Stimulated activated CD4-positive, alpha-beta T cell treated with anti-CD3 and anti-CD28 coated beads, Interleukin-4, amount 100 ng/mL, for 24 hours (primary cell): ENCODE data around the gene LYPD8.

Experiments used
- DNase-seq: peaks from one replicate; pipeline ENCODE4 v3.0.0-alpha.2; 2020

The LYPD8 gene

DNA sequence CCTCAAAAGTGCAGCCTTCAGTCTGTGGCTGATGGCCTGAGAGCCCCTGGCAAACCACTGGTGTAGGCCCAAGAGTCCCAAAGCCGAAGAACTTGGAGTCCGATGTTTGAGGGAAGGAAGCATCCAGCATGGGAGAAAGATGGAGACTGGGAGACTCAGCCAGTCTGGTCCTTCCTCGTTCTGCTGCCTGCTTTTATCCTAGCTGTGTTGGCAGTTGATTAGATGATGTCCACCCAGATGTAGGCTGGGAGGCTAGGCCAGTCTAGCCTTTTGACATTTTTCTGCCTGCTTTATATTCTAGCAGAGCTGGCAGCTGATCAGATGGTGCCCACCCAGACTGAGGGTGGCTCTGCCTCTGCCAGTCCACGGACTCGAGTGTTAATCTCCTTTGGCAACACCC lies 1.1 kb upstream of the LYPD8 start:
- DNase-seq, result no peak

DNA sequence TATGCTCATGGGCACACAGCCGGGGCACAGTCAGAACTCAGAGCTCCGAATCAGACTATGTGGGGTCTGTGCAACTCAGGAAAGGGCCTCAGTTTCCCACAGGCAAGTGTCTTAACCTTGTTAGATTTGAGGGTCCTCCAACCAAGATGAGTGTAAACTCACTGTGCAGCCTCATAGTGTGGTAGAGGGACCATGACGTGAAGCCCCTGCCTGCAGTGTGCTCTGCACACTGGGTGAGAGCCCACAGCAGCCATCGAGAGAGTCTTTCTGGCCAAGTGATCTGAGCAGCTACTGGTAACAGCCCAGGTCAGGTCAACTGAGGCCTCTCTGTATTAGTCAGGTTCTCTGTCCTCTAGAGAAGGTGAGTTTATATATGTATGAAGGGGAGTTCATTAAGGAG lies 592 bp upstream of the LYPD8 start:
- DNase-seq, result no peak

DNA sequence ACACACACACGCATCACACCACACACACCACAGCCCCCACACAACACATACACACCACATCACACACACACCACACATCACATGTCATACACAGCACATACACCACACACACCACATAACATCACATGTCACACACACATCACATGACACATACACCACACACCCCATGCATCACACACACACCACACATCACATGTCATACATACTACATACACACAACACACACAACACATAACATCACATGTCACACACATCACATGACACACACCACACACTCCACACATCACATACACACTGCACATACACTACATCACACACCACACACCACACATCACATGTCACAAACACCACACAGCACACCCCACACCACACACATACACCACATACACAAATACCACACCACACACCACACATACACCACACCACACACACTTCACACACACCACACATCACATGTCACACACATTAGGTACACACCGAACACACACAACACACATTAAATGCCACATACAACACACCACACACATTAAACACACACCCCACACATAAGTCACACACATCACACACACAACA lies 1.8 kb downstream of the LYPD8 start:
- DNase-seq, result no peak

DNA sequence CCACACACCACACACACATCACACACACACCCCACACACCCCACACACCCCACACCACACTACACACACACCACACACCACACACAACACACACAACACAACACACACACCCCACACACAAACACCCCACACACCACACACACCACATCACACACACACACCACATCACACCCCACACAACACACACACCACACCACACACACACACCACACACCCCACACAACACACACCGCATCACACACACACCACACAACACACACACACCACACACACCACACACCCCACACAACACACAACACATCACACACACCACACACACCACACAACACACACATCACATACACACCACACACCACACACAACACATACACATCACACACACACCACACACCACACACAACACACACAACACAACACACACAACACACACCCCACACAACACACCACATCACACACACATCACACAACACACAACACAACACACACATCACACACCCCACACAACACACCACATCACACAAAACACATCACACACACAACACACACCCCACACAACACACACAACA lies 2.4 kb downstream of the LYPD8 start:
- no peak for DNase-seq

DNA sequence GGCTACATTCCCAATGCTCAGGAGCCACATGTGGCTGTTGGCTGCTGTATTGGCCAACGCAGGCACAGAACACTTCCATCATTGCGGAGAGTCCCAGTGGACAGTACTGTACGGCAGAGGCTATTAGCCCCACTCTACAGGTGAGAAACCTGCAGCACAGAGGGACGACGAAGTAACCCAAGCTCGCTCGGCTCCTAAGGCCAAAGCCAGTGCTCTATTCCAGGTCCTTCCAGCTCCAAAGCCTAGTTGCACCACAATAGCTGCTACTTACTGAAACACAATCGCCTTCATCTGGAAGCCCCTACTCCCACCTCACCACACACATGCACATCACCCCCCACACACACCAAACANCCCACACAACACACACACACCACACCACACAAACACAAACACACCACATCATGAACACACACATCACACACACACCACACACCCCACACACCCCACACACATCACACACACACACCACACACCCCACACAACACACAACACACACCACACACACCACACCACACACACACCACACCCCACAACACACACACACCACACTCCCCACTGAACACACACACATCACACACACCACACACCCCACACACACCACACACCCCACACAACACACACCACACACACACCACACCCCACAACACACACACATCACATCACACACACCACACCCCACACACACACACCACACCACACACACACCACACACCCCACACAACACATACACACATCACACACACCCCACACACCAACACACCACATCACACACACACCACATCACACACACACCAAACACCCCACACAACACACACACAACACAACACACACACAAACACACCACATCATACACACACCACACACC lies 3.2 kb downstream of the LYPD8 start:
- no peak for DNase-seq

DNA sequence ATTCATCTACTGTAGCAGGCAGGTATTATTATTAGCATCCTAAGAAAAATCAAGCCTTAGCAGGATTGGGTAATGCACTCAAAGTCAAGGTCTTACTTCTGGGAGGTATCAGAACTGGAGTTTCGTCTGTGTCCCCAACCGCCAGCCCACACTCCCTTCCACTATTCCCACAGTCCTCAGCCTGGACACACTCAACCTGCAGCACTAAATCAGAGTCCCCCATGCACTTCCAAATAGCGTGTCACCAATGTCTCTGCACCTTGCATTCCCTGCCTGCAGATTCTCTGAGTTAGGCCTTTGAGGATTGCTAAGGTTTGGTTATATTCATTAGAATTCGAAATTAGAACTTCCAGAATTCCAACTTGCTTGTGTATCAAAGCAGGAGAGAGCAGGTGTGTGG lies 3.9 kb downstream of the LYPD8 start:
- no peak for DNase-seq

DNA sequence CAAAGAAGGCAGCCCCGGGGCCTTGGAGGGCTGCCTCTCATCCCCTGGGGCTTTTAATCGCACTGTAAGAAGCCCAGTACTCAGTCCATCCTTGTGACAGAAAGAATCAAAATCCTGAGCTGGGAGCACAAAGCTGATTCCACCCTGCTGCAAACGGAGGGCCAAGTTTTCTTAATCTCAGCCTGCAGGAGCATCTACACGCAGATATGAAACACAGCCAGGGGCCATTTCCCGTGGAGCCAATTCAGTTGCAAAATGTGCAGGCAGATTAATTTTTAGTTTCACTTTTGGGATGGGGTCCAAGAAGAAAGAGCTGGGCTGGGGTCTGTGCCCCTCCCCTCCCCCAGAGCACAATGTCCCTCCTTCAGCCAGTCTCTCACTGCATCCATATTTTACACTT lies 4.4 kb downstream of the LYPD8 start:
- DNase-seq, result no peak

DNA sequence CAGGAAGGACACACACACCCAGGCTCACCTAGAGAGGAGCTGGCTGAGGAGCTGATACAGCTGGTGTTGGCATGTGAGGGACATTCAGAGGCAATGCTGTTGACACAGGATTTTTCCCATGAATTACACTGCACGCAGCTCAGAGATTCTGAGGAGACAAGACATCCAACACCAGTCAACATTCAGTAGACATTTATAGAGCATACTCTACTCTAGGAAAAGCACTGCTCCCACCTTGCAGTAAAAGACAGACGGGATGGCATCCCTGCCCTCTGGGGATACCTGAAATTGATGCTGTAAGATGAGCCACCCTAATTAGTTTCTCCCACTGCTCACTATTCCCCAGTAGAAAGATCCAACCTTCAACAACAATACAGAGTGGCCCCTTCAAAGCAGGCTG lies 5.1 kb downstream of the LYPD8 start:
- no peak for DNase-seq

DNA sequence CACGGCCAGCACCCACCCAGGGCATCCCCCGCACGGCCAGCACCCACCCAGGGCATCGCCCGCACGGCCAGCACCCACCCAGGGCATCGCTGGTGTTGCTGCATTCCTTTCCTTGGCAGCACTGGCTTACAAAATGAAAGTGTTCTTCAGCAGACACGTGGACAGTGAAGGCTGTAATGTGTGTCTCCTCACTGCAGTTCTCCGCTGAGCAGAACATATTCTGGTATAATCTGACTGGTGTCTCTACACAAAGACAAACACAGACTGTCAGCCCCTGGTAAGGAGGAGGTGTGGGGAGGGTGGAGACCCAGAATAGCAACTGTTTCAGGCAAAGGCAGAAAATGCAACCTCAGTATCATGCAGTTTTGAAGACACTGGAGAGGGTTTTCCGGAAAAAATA lies 7.3 kb downstream of the LYPD8 start:
- DNase-seq, result no peak

DNA sequence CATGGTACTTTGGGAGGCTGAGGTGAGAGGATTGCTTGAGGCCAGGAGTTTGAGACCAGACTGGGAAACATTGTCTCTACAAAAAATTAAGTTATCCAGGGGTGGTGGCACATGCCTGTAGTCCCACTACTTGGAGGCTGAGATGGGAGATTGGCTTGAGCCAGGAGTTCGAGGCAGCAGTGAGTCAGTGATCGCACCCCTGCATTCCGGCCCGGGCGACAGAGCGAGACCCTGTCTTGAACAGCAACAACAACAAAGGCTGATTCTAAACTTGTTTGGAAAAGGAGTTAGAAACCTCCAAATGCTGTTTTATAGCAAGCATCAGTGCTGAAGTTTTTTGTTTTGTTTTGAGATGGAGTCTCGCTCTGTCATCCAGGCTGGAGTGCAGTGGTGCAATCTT lies 14.7 kb downstream of the LYPD8 start:
- DNase-seq, result no peak

DNA sequence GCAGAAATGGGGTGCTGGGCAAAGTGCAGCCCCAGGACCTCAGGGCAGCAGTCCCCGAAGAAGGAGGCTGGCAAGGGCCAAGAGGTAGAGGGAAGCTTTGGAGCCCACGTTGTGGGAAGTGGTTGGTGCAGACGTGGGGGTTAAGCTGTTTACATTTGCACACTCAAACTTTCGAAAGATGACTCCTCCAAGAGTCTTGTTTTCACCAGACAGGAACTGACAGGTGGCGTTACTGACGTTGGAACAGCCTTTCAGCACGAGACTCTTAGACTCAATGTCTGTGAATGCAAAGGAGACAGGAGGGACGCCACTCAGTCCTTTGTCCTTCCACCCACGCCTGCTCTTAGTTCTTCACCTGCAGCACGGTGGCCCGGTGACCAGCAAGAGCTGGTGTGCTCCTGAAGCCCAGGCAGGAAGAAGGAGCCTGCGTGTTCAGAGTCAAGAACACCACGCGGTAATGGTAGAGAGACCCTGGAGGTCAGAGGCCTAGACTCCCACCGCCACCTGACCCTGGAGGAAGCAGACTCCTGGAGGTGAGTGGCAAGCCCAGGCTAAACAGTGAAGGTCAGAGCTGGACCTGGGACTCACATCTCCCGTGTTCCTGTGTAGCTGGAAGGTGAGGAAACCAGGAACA lies 15.9 kb downstream of the LYPD8 start:
- DNase-seq, result no peak

DNA sequence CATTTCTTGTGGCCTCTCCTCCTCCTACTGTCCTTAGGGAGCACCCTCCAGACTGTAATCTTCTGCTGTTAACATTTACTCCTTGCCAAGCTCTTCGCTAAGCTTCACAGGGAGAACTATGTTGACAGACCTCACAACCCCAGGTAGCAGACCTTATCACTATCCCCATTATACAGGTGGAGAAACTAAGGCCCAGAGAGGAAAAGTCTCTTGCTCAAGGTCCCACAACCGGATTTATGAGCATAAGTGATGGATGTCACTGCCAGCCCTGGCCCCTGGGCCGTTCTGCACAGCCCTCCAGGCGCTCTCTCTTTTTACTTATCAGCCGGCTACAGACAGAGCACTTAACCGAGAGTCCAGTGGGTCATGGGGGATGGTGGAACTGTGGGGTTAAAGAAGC lies 18.1 kb downstream of the LYPD8 start:
- no peak for DNase-seq

DNA sequence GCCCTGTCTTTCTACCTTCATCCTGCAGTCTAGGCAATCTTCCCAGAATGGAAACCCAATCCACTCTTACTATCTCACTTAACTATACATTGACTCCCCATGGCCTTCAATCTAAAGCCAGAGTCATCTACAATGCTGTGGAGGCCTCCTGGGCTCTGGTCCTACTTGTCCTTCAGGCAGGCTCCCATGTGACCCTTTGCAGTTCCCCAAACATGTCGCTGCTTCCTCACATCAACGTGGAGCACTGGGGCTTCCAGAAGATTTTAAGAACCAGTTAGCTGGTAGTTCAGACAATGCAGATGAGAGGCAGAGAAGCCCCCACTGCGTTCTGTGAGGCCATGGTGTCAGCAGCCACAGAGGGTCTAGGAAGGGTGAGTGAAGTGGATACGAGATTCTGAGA lies 18.6 kb downstream of the LYPD8 start:
- DNase-seq, result no peak

DNA sequence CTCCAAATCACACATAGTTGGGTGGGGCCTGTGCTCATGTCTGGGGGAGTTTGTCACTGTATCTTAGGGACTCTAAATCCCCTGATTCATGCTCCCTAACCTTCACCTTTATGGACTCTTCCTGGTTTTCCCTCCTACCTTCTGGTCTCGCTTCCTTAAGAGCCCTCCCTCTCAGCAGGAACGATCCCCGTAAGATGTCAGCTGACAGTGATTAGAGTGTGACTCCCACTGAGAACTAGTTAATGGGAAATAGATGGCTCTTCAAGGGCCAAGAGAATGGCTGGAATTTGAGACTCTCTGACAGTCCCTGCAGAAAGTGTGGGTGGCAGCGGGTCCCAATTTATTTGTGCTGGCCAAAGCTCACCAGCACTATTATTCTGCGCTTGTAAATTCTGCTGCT lies 22.0 kb downstream of the LYPD8 start:
- no peak for DNase-seq

DNA sequence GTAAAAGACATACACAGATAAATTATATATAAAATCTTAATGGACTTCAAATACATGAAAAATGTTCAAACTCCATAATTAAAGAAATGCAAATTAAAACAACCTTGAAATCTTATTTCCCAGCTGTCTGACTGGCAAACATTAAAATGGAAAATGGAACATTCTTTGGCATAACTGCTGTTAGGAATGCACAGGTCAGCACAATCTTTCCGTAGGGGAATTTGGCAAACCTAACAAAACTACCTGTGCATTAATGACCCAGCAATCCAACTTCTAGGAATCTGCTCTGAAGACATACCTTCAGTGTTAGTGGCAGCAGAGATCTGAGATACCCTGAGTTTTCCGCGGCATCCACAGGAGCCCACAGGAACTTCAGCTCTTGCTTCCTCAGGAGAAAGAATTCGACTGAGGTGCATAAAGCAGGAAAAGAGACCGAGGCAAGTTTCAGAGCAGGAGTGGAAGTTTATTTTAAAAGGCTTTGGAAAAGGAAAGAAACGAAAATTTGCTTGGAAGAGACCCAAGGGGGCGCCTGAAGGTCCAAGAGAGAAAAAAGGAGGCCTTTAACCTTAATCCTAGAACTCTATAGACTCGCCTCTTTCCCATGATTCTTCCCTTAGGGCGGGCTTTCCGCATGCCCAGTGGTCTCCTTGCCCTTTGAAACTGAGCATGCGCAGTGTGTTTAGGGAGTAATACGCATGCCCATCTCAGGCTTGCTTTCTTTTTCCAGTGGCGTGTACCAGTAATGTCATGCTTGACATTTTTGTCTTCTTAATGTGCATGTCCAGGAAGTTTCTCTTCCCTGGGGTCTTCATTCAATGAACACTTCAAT lies 24.8 kb downstream of the LYPD8 start:
- no peak for DNase-seq

DNA sequence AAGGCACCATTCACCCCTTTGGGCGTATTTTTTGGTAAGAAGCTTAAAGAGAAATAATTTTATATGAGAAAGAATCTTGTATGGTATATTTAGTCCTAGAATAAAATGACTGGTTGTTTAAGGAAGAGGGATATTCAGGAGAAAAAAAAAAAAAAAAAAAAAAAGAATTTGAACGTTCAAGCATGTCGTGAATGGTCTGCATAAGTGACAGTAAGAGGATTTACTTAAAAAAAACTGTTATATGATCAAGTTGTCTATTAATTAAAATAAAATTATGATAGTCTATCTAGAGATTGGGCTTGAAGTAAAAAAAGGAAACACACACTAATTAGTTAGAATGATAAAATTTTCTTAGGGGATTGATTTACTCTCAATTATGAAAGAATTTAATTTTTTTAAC lies 41.3 kb downstream of the LYPD8 start:
- no peak for DNase-seq

DNA sequence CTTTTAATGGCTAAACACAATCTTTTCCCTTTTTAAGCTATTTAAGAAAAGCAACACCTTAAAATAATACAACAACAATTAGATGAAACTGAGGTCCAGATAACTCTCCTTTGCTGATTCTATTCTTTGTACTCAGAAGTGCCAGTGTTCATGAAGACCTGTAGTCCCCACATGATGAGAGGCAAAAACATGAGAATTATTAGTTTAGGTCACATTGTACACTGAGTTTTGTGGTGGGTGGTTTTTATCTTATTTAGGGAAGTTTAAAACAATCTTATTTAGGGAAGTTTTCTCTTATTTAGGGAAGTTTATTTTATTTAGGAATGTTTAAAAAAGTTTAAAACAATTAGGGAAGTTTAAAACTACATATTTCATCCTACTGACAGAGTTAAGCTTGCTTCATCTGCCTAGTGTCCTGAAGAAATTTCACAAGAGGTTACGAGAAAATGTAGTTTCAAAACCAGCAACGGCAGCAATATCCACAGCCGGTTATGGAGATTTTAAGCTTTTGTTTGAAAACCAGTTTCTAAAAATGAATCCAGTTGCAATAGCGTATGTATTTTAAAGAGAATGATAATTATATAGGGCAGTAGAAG lies 45.2 kb downstream of the LYPD8 start:
- DNase-seq, result no peak

DNA sequence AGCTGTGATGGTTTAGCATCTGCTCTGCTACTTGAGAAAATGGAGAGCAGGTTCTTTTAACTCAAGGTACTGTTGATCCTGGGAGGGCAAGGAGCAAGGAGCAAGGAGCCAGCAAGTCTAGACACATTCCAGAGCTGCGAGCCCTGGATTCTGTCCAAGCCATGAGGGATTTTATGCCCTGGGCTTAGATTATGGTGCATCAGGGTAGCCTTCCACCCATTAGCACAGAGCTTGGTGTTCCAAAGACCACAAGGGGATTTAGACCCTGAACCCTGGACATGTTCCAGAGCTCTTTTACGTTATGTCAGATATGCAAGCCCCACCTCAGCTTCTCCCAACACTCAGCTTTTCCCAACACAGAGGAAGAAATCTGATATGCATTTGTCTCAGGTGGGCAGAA lies 51.0 kb downstream of the LYPD8 start:
- DNase-seq, result no peak

DNA sequence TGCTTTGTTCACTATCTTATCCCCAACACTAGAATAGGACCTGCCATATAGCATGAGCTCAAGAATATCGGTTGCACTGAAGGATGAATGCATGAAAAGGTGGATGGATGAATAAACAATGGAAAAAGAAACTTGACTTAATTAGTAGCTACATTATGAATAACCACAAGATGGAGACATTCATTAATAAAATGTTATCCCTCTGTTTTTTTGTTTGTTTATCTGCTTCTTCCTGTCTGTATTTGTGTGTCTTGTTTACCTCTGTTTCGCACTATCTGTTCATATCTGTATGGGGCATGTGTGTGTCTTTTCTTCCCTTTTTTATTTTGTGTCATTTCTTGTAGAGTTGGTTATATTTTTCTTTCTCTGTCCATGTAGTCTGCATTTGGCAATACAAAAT lies 51.9 kb downstream of the LYPD8 start:
- no peak for DNase-seq

DNA sequence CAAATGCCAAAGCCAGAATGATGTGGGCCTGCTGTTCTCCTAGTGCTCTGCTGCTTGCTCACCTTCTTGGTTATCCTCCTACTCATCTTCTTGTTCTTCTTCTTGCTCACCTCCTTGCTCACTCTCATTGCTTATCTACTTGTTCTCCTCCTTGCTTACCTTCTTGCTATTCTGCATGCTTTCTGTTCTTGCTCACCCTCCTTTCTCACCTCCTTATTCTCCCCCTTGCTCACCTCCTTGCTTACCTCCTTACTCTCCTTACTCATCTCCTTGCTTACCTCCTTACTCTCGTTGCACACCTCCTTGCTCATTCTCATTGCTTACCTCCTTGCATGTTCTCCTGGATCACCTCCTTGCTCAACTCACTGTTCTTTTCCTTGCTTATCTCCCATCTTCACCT lies 52.8 kb downstream of the LYPD8 start, which contains the start of gene OR14I1:
OR14I1 (minus strand) TSS at position 53 of the 400 bp plus-strand sequence.
- no peak for DNase-seq

DNA sequence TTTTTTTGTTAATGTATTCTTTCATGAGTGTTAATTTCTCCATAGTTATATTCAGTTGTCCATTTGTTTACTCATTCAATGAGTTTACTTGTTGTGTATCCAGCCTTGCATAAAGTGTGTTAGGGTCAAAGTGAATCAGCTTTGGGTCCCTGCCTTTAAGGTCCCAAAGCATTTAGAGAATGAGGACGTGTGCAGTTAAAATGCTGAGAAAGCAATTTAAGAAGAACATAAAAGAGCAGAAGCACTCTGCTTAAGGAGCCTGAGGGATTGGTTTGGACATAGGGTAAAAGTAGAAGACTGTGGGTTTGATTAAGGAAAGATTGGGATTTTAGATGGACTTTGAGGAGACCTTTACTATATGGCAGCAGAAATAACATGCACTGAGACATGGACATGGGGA lies 56.5 kb downstream of the LYPD8 start:
- no peak for DNase-seq

DNA sequence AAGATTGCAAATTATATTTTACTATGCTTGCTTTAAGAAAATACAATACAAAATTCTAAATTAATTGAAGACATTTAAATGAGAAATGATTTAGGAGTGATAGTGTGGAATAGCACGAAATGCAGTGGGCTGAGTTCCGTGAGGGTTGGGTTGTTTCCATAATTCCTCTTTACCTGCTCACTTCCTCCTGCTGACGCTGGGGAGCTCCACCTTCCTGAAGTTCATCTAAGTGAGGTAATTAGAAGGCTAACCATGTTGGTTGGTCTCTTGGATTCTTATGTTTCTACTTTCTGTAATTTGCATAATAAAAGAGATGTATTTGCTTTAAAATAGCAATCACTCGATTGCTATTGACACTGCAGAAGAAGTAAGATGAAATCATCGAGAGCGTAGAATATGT lies 57.7 kb downstream of the LYPD8 start:
- DNase-seq, result no peak

DNA sequence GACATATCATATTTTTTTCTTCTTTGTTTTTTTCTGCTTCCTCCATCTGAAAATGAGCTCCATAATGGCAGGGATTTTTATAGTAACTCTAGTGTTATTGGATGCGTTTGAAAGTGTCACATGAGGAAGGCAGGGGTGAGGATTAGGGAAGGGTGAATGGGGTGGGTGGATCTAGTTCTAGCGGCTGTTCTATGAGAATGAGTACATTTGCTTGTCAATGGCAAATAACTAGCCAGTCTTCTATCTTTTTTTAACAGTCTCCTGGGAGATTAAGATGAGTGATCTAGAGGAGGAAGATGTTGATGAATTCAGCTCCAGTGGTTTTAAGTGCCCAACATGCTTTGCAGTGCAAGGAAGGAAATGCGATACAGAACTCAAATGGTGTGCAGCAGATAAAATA lies 58.8 kb downstream of the LYPD8 start:
- no peak for DNase-seq
